K562 (cell line): Measurements from ENCODE around the gene HAPSTR1. TPM values are rescaled to one million over a fixed set of nuclear protein-coding genes. Genes with fewer than 3 reads are reported as not detected.
A peak's percentile ranks its signal among the peaks of the same experiment; 100 is the strongest.

Source experiments
- CCNT2 ChIP-seq: IDR thresholded peaks from 2 replicates; pipeline ENCODE4 v1.6.1; 2011; ENCODE audit warnings: borderline replicate concordance, low read depth, mild to moderate bottlenecking, moderate library complexity, mixed read lengths, low read length; ENCODE audit not compliant: insufficient read length; ENCODE audit errors: extremely low read depth
- FOXP4 ChIP-seq: sonication (generic); formaldehyde crosslinking; IDR thresholded peaks from 2 replicates; pipeline ENCODE4 v1.8.0; 2022; ENCODE audit warnings: mild to moderate bottlenecking, missing genetic modification reagents, borderline replicate concordance
- HLTF ChIP-seq: fragments of 450-650 bp; IDR thresholded peaks from 2 replicates; pipeline ENCODE4 v1.6.1; 2016
- HMG20B ChIP-seq: fragments of 250-450 bp; sonication (Bioruptor Pico); IDR thresholded peaks from 2 replicates; pipeline ENCODE4 v1.5.0; 2021; ENCODE audit warnings: mild to moderate bottlenecking
- ID3 ChIP-seq, 2 experiments: fragments of 250-450 bp in 1 of 2; fragments of 450-650 bp in 1 of 2; sonication (Bioruptor Pico) in 1 of 2; IDR thresholded peaks; 2 replicates each; pipeline versions ENCODE4 v1.6.1 to v1.8.0; 2016 to 2021; ENCODE audit warnings: mild to moderate bottlenecking in 2 of 2, moderate library complexity in 2 of 2, missing compliant biosample characterization in 1 of 2, missing genetic modification characterization in 1 of 2
- KLF13 ChIP-seq: fragments of 450-650 bp; IDR thresholded peaks from 2 replicates; pipeline ENCODE4 v1.6.1; 2016; ENCODE audit warnings: missing genetic modification characterization, low read depth, mild to moderate bottlenecking, missing compliant biosample characterization, moderate library complexity, borderline replicate concordance
- PHB2 ChIP-seq: fragments of 450-650 bp; IDR thresholded peaks from 2 replicates; pipeline ENCODE4 v1.6.1; 2017; ENCODE audit warnings: low read depth
- RNF2 ChIP-seq: sonication (generic); IDR thresholded peaks from 2 replicates; pipeline ENCODE4 v1.6.1; 2016
- SAP30 ChIP-seq: fragments of 200-600 bp; sonication (generic); IDR thresholded peaks from 2 replicates; pipeline ENCODE4 v1.6.1; 2012; ENCODE audit warnings: borderline replicate concordance, low read depth, mild to moderate bottlenecking, moderate library complexity, low read length, control low read depth, inconsistent platforms; ENCODE audit not compliant: insufficient read depth, poor library complexity, severe bottlenecking
- SIN3B ChIP-seq: fragments of 450-650 bp; IDR thresholded peaks from 2 replicates; pipeline ENCODE4 v1.6.1; 2017; ENCODE audit warnings: low read depth, mild to moderate bottlenecking, moderate library complexity
- SIRT6 ChIP-seq: IDR thresholded peaks from one replicate; pipeline ENCODE4 v1.6.1; 2012; ENCODE audit warnings: low read depth, mild to moderate bottlenecking, control low read depth, inconsistent platforms, low read length, moderate library complexity
- SMARCE1 ChIP-seq: fragments of 450-650 bp; IDR thresholded peaks from 2 replicates; pipeline ENCODE4 v1.7.1; 2016; ENCODE audit warnings: mild to moderate bottlenecking
- TEAD1 ChIP-seq, 2 experiments: fragments of 450-650 bp in 1 of 2; sonication (generic) in 1 of 2; formaldehyde crosslinking; IDR thresholded peaks; 2 replicates each; pipeline versions ENCODE4 v1.4.0 to v1.8.0; 2020 to 2022; ENCODE audit warnings: mild to moderate bottlenecking in 2 of 2, missing genetic modification reagents in 1 of 2
- ZBED1 ChIP-seq: IDR thresholded peaks from 2 replicates; pipeline ENCODE4 v1.6.1; 2014
- ZNF518B ChIP-seq: fragments of 250-450 bp; sonication (Bioruptor Pico); IDR thresholded peaks from 2 replicates; pipeline ENCODE4 v1.5.0; 2021; ENCODE audit warnings: mild to moderate bottlenecking, moderate library complexity
- ZNF583 ChIP-seq: fragments of 250-450 bp; sonication (Bioruptor Pico); IDR thresholded peaks from 2 replicates; pipeline ENCODE4 v1.4.0; 2020
- ZNF644 ChIP-seq: fragments of 200-800 bp; sonication (Bioruptor generic); IDR thresholded peaks from 2 replicates; pipeline ENCODE4 v1.6.1; 2016; ENCODE audit warnings: low read depth, missing genetic modification characterization, missing compliant biosample characterization
- ZNF740 ChIP-seq, 3 experiments: fragments of 200-800 bp in 1 of 3; sonication (Bioruptor generic) in 1 of 3; sonication (generic) in 1 of 3; formaldehyde crosslinking in 1 of 3; IDR thresholded peaks; 2 replicates each; pipeline versions ENCODE4 v1.6.1 to v1.8.0; 2016 to 2022; ENCODE audit warnings: mild to moderate bottlenecking in 2 of 3, missing compliant biosample characterization in 2 of 3, missing genetic modification characterization in 2 of 3, missing genetic modification reagents in 1 of 3
- polyA plus RNA-seq, 8 experiments: library from polyadenylated mRNA; depleted of rRNA in 4 of 8; stranded (reverse) in 5 of 8; unstranded in 3 of 8; fragments of >200 nt; fragmentation: Nextera tagmentation in 2 of 8; fragmentation: Illumina TruSeq in 1 of 8; extraction: Ambion mirVana in 2 of 8; extraction: Trizol in 1 of 8; gene quantifications; 2 replicates each; pipeline versions ENCODE4 v1.2.1 to v1.2.3, GENCODE V29; 2011 to 2014; ENCODE audit warnings: inconsistent platforms in 1 of 8, missing spikeins in 1 of 8
- total RNA-seq, 7 experiments: library from RNA; depleted of rRNA in 6 of 7; stranded (reverse); fragments of >200 nt in 6 of 7; fragmentation: Illumina TruSeq in 2 of 7; extraction: Trizol in 2 of 7; gene quantifications; 2 replicates each; pipeline versions ENCODE4 v1.2.1 to v1.2.3, GENCODE V29; 2011 to 2021; ENCODE audit warnings: low replicate concordance in 1 of 7

The HAPSTR1 gene
- total and polyA plus RNA-seq, 9 of the 15 experiments (the other 6 are each of a cell fraction or from before 2014, with no cell fraction given), result 10.8 to 67.9 (median 36.5) TPM

GRCh38 chr16:9077091-9077809 is 14.2 kb upstream of the HAPSTR1 start (continued):
- TF ChIP-seq ZNF740 (CRISPR knock-in tag; IDR thresholded peaks at IDR 0.05) (no peak), ZNF740 (tag; IDR thresholded peaks at IDR 0.05) (no peak), SIRT6 (no peak), ZBED1 (no peak), ID3 (CRISPR knock-in tag; IDR thresholded peaks at IDR 0.05) (no peak), ID3 (tag; IDR thresholded peaks at IDR 0.05) (no peak), FOXP4 (no peak), ZNF644 (tag) (peak; percentile 55; the same call in 1 of the 2 replicates), SIN3B (no peak), ZNF518B (no peak), KLF13 (0 out of 2 replicates have a peak, but pooled peaks have one; percentile 13), PHB2 (no peak), SMARCE1 (peak; percentile 10), HLTF (no peak), SAP30 (no peak), ZNF583 (CRISPR knock-in tag) (0 out of 2 replicates have a peak, but pooled peaks have one; percentile 28), RNF2 (peak; percentile 39; the same call in 1 of the 2 replicates), TEAD1 (CRISPR knock-in tag; IDR thresholded peaks at IDR 0.05) (peak in 1 of 2 experiments; percentile 63; a peak in 1 of 4 replicates), HMG20B (CRISPR knock-in tag) (no peak), CCNT2 (peak; percentile 23)
